ENCODE measurements around the gene TNS4. TPM values are rescaled to one million over a fixed set of nuclear protein-coding genes. Genes with fewer than 3 reads are reported as not detected.

Gene TNS4
- total and polyA plus RNA-seq, 12 donors, result 0.01 to 0.62 TPM; not detected in 10

GRCh38 chr17:40475234-40475908 is 26.1 kb downstream of the TNS4 start:
- TF ChIP-seq, protein P1, sequence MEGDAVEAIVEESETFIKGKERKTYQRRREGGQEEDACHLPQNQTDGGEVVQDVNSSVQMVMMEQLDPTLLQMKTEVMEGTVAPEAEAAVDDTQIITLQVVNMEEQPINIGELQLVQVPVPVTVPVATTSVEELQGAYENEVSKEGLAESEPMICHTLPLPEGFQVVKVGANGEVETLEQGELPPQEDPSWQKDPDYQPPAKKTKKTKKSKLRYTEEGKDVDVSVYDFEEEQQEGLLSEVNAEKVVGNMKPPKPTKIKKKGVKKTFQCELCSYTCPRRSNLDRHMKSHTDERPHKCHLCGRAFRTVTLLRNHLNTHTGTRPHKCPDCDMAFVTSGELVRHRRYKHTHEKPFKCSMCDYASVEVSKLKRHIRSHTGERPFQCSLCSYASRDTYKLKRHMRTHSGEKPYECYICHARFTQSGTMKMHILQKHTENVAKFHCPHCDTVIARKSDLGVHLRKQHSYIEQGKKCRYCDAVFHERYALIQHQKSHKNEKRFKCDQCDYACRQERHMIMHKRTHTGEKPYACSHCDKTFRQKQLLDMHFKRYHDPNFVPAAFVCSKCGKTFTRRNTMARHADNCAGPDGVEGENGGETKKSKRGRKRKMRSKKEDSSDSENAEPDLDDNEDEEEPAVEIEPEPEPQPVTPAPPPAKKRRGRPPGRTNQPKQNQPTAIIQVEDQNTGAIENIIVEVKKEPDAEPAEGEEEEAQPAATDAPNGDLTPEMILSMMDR (IDR thresholded peaks at IDR 0.05), result no peak
- intact Hi-C loops (cut with DNase I), result loop anchor here in 9 of 10 donors (2.0 to 5.0 kb wide), 7 partner anchors 33 to 118 kb away; partner anchors contain the start of genes IGFBP4 (in 3 of the 9) and GJD3 (in 1 of the 9)
- Histone ChIP-seq H3K27me3 (peaks cover 0 to 3% (median 0%) of the 10 kb centered on the region in 7 donors), H3K36me3 (no peaks in the 10 kb centered on the region), H3K4me3 (no peak overlapping the region), H3K4me1 (peaks cover 0 to 22% (median 7%) of the 10 kb centered on the region in 9 donors), H3K27ac (peak overlapping the region in 6 of 10 donors; percentile 15 to 50 (median 34)), H3K9me3 (no peaks in the 10 kb centered on the region)
- 96 to 97% methylated on average over 18 of the region's 18 CpGs for WGBS, 2 donors
- DNase-seq (no peak), ATAC-seq (peak in 3 of 8 donors; percentile 2 to 11 (median 3))

- Histone ChIP-seq H3K27me3 (peaks cover 0 to 5% (median 0%) of the 10 kb centered on the region in 7 donors), H3K4me3 (no peak overlapping the region), H3K9me3 (no peaks in the 10 kb centered on the region), H3K4me1 (peaks cover 0 to 15% (median 7%) of the 10 kb centered on the region in 9 donors), H3K27ac (no peak overlapping the region), H3K36me3 (no peaks in the 10 kb centered on the region)
- 90 to 93% methylated on average over 9 of the region's 9 CpGs for WGBS, 2 donors
- intact Hi-C loops (cut with DNase I), result loop anchor here in 9 of 10 donors (2.0 to 5.0 kb wide), 7 partner anchors 32 to 117 kb away; partner anchors contain the start of genes IGFBP4 (in 3 of the 9) and GJD3 (in 1 of the 9)
- DNase-seq (no peak), ATAC-seq (no peak)
- TF ChIP-seq, protein P1 (IDR thresholded peaks at IDR 0.05), result no peak
These were observed 26.9 kb downstream of the TNS4 start for GRCh38 chr17:40474419-40475002.

GRCh38 chr17:40473573-40474365 is 27.7 kb downstream of the TNS4 start:
- intact Hi-C loops (cut with DNase I), result loop anchor here in 1 of 10 donors (2.0 kb wide), 1 partner anchor 59 kb away; no protein-coding TSS in a partner anchor
- ATAC-seq (no peak), DNase-seq (no peak)
- H3K27me3 ChIP-seq, result peaks cover 0 to 5% (median 0%) of the 10 kb centered on the region in 7 donors
- TF ChIP-seq, protein P1 (IDR thresholded peaks at IDR 0.05), result no peak
- no peaks in the 10 kb centered on the region for H3K36me3 ChIP-seq
- no peak overlapping the region for H3K4me3 ChIP-seq
- WGBS, 2 donors, result 84 to 85% methylated on average over 16 of the region's 16 CpGs
- H3K4me1 ChIP-seq, result peaks cover 0 to 14% (median 7%) of the 10 kb centered on the region in 9 donors
- no peak overlapping the region for H3K27ac ChIP-seq
- H3K9me3 ChIP-seq, result no peaks in the 10 kb centered on the region
